Raji (cell line): ENCODE data around the gene UQCR11.

Experiments
- POLR2A ChIP-seq: IDR thresholded peaks from 2 replicates; pipeline ENCODE4 v1.6.1; 2011; ENCODE audit warnings: low read depth, low read length, control low read depth; ENCODE audit not compliant: insufficient read depth

The UQCR11 gene

GRCh38 chr19:1558552-1558951 is 46.7 kb downstream of the UQCR11 start:
- TF ChIP-seq POLR2A: no peak

GRCh38 chr19:1556390-1557070 is 48.7 kb downstream of the UQCR11 start:
- no peak for TF ChIP-seq POLR2A

GRCh38 chr19:1555487-1556389 is 49.5 kb downstream of the UQCR11 start:
- no peak for TF ChIP-seq POLR2A

- TF ChIP-seq POLR2A: no peak
Measured at GRCh38 chr19:1554968-1555367, 50.3 kb downstream of the UQCR11 start.

- no peak for TF ChIP-seq POLR2A
Measured at GRCh38 chr19:1553415-1553814, 51.8 kb downstream of the UQCR11 start.

GRCh38 chr19:1551068-1552040 is 53.9 kb downstream of the UQCR11 start:
- TF ChIP-seq POLR2A: no peak

- TF ChIP-seq POLR2A: no peak
Measured at GRCh38 chr19:1549332-1549945, 55.8 kb downstream of the UQCR11 start.
